H9 (cell line): ENCODE data around the gene TGFBRAP1. TPM values are rescaled to one million over a fixed set of nuclear protein-coding genes. Genes with fewer than 3 reads are reported as not detected.

Experiments
- DNase-seq: peaks from one replicate; pipeline ENCODE4 v3.0.0-alpha.2; 2017
- H2AFZ ChIP-seq: one replicate; pipeline ENCODE4 v1.6.1; 2013; ENCODE audit warnings: mild to moderate bottlenecking, low read length, control low read depth, moderate library complexity
- H2AK5ac ChIP-seq: 2 replicates; pipeline ENCODE4 v1.6.1; 2013; ENCODE audit warnings: low read length, control low read depth, mixed read lengths; ENCODE audit not compliant: insufficient read length
- H2BK120ac ChIP-seq: one replicate; pipeline ENCODE4 v1.6.1; 2013; ENCODE audit warnings: low read depth, mild to moderate bottlenecking, low read length, control low read depth, inconsistent platforms; ENCODE audit not compliant: poor library complexity, severe bottlenecking
- H2BK12ac ChIP-seq: 2 replicates; pipeline ENCODE4 v1.6.1; 2013; ENCODE audit warnings: low read length, control low read depth, mixed read lengths, low read depth; ENCODE audit not compliant: insufficient read length
- H2BK15ac ChIP-seq: 2 replicates; pipeline ENCODE4 v1.6.1; 2013; ENCODE audit warnings: low read depth, low read length, control low read depth
- H2BK20ac ChIP-seq: one replicate; pipeline ENCODE4 v1.6.1; 2013; ENCODE audit warnings: low read depth, mild to moderate bottlenecking, low read length, control low read depth, inconsistent platforms; ENCODE audit not compliant: poor library complexity, severe bottlenecking
- H2BK5ac ChIP-seq: 2 replicates; pipeline ENCODE4 v1.6.1; 2013; ENCODE audit warnings: low read length, control low read depth, mixed read lengths; ENCODE audit not compliant: insufficient read length
- H3K14ac ChIP-seq: 2 replicates; pipeline ENCODE4 v1.6.1; 2013; ENCODE audit warnings: low read length, control low read depth; ENCODE audit not compliant: insufficient read depth
- H3K18ac ChIP-seq: 2 replicates; pipeline ENCODE4 v1.6.1; 2013; ENCODE audit warnings: low read depth, mild to moderate bottlenecking, mixed read lengths, low read length, control low read depth; ENCODE audit not compliant: insufficient read length
- H3K23ac ChIP-seq: 2 replicates; pipeline ENCODE4 v1.6.1; 2013; ENCODE audit warnings: low read length, control low read depth, mixed read lengths, low read depth; ENCODE audit not compliant: insufficient read length
- H3K23me2 ChIP-seq: 2 replicates; pipeline ENCODE4 v1.6.1; 2013; ENCODE audit warnings: low read depth, mild to moderate bottlenecking, mixed read lengths, low read length, control low read depth; ENCODE audit not compliant: insufficient read length, poor library complexity, severe bottlenecking
- H3K27ac ChIP-seq: 2 replicates; pipeline ENCODE4 v1.5.1; 2013; ENCODE audit warnings: low read length, control low read depth, mixed read lengths, low read depth; ENCODE audit not compliant: insufficient read length
- H3K27me3 ChIP-seq: 2 replicates; pipeline ENCODE4 v1.6.1; 2013; ENCODE audit warnings: low read length, control low read depth, inconsistent platforms; ENCODE audit not compliant: insufficient read depth
- H3K4ac ChIP-seq: 2 replicates; pipeline ENCODE4 v1.6.1; 2013; ENCODE audit warnings: low read depth, mild to moderate bottlenecking, control low read depth, inconsistent platforms, low read length, moderate library complexity
- H3K4me1 ChIP-seq: 2 replicates; pipeline ENCODE4 v1.6.1; 2013; ENCODE audit warnings: low read length, control low read depth, inconsistent platforms; ENCODE audit not compliant: insufficient read depth
- H3K4me2 ChIP-seq: 2 replicates; pipeline ENCODE4 v1.6.1; 2013; ENCODE audit warnings: low read length, control low read depth, mixed read lengths; ENCODE audit not compliant: insufficient read length, insufficient read depth
- H3K56ac ChIP-seq: 2 replicates; pipeline ENCODE4 v1.6.1; 2013; ENCODE audit warnings: low read depth, mild to moderate bottlenecking, mixed read lengths, low read length, control low read depth; ENCODE audit not compliant: insufficient read length
- H3K79me1 ChIP-seq: 2 replicates; pipeline ENCODE4 v1.6.1; 2013; ENCODE audit warnings: low read depth, mild to moderate bottlenecking, moderate library complexity, low read length, control low read depth, inconsistent platforms; ENCODE audit not compliant: insufficient read depth, poor library complexity, severe bottlenecking
- H3K79me2 ChIP-seq: 2 replicates; pipeline ENCODE4 v1.6.1; 2013; ENCODE audit warnings: low read length, control low read depth, inconsistent platforms; ENCODE audit not compliant: insufficient read depth
- H3K9ac ChIP-seq: 2 replicates; pipeline ENCODE4 v1.6.1; 2013; ENCODE audit warnings: low read length, control low read depth, mixed read lengths; ENCODE audit not compliant: insufficient read length; ENCODE audit errors: extremely low read depth
- H3K9me3 ChIP-seq: one replicate; pipeline ENCODE4 v1.6.1; 2013; ENCODE audit warnings: low read depth, low read length, inconsistent platforms; ENCODE audit not compliant: control insufficient read depth
- H3T11ph ChIP-seq: one replicate; pipeline ENCODE4 v1.6.1; 2013; ENCODE audit warnings: mild to moderate bottlenecking, low read length, control low read depth, inconsistent platforms
- H4K20me1 ChIP-seq: one replicate; pipeline ENCODE4 v1.6.1; 2013; ENCODE audit not compliant: control insufficient read depth, insufficient read length, insufficient read depth
- H4K5ac ChIP-seq: 2 replicates; pipeline ENCODE4 v1.6.1; 2013; ENCODE audit warnings: low read depth, mild to moderate bottlenecking, mixed read lengths, low read length, control low read depth; ENCODE audit not compliant: insufficient read length
- H4K8ac ChIP-seq: replicated peaks from 2 replicates; pipeline ENCODE4 v1.6.1; 2013; ENCODE audit warnings: low read length, control low read depth, mixed read lengths, low read depth; ENCODE audit not compliant: insufficient read length
- H4K91ac ChIP-seq: 2 replicates; pipeline ENCODE4 v1.6.1; 2013; ENCODE audit warnings: low read depth, mild to moderate bottlenecking, moderate library complexity, mixed read lengths, low read length, control low read depth; ENCODE audit not compliant: insufficient read length
- H3K27ac Mint-ChIP-seq, 3 experiments: 2 replicates in 2 of 3; 3 replicates in 1 of 3; pipeline ENCODE4 v1.8.0; 2020 to 2021; ENCODE audit warnings: mixed read lengths in 3 of 3, mild to moderate bottlenecking in 1 of 3, moderate library complexity in 1 of 3
- H3K27me3 Mint-ChIP-seq: 2 replicates; pipeline ENCODE4 v1.8.0; 2021; ENCODE audit warnings: low read depth, mild to moderate bottlenecking, moderate library complexity, mixed read lengths
- H3K36me3 Mint-ChIP-seq, 3 experiments: 2 replicates in 2 of 3; 3 replicates in 1 of 3; pipeline ENCODE4 v1.8.0; 2020 to 2021; ENCODE audit warnings: low read depth in 3 of 3, mixed read lengths in 3 of 3; ENCODE audit not compliant: insufficient read depth in 1 of 3
- H3K4me1 Mint-ChIP-seq, 2 experiments: 2 replicates each; pipeline ENCODE4 v1.8.0; 2020; ENCODE audit warnings: mixed read lengths in 2 of 2
- H3K4me3 Mint-ChIP-seq, 2 experiments: 2 replicates in 1 of 2; 3 replicates in 1 of 2; pipeline ENCODE4 v1.8.0; 2020 to 2021; ENCODE audit warnings: mild to moderate bottlenecking in 2 of 2, mixed read lengths in 2 of 2, moderate library complexity in 1 of 2
- H3K9me3 Mint-ChIP-seq, 2 experiments: 2 replicates in 1 of 2; 3 replicates in 1 of 2; pipeline ENCODE4 v1.8.0; 2020; ENCODE audit warnings: mild to moderate bottlenecking in 2 of 2, mixed read lengths in 2 of 2, moderate library complexity in 1 of 2
- WGBS: extraction: QIAGEN DNeasy Blood & Tissue Kit; methylation state at CpG from one replicate; pipeline ENCODE4 v1.1.7; 2013; ENCODE audit warnings: missing lambda C conversion rate, low lambda C conversion rate, mixed read lengths; ENCODE audit not compliant: insufficient read length; ENCODE audit errors: extremely low coverage; 5-methylcytosine and 5-hydroxymethylcytosine counted together
- total RNA-seq: library from RNA; stranded (reverse); gene quantifications from 2 replicates; pipeline ENCODE4 v1.2.1, GENCODE V29; 2021
- TF ChIP-seq, protein P1 (sequence below): fragments of 200-600 bp; sonication (generic); conservative IDR thresholded peaks from 3 replicates; pipeline ENCODE4 v1.8.0; 2021; ENCODE audit warnings: antibody characterized with exemption, mild to moderate bottlenecking

The TGFBRAP1 gene
- total RNA-seq, 1 experiment from 2014 or later = 23.6 TPM

DNA sequence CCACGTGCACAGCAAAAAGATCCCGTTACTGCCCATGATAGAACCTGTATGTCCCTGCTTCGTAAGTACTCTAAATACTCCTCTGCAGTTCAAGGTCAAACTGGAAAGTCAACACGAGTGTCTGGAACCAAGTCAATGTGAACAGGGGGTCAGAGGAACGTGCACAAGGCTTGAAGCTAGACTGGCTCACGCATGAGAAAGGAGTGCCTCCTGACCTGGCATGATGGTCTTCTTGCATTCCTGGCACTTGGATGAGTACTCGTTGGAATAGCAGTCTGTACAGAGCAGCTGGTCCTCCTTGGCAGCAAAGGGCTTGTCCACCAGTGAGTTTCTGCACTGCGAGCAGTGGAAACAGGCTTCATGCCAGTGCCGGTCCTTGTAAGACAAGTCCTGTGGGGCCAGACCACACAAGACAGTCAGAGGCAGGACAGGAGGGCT, 43.8 kb upstream of the TGFBRAP1 start:
- H2AK5ac ChIP-seq = no peak overlapping the region
- no peaks in the 10 kb centered on the region for H3K4me1 ChIP-seq
- H2BK120ac ChIP-seq = no peak overlapping the region
- H2BK5ac ChIP-seq = no peak overlapping the region
- H3K23ac ChIP-seq = no peak overlapping the region
- no peak overlapping the region for H4K5ac ChIP-seq
- Mint-ChIP-seq H3K4me1 (peaks cover 2 to 7% of the 10 kb centered on the region in 2 experiments), H3K36me3 (peaks cover 0 to 41% (median 22%) of the 10 kb centered on the region in 3 experiments; a peak in 5 of 7 replicates), H3K27me3 (no peaks in the 10 kb centered on the region), H3K27ac (peak overlapping the region in 1 of 3 experiments; percentile 89; a peak in 1 of 7 replicates), H3K4me3 (no peak overlapping the region), H3K9me3 (no peaks in the 10 kb centered on the region)
- no peaks in the 10 kb centered on the region for H3K23me2 ChIP-seq
- no peak overlapping the region for H2BK20ac ChIP-seq
- TF ChIP-seq, protein P1, sequence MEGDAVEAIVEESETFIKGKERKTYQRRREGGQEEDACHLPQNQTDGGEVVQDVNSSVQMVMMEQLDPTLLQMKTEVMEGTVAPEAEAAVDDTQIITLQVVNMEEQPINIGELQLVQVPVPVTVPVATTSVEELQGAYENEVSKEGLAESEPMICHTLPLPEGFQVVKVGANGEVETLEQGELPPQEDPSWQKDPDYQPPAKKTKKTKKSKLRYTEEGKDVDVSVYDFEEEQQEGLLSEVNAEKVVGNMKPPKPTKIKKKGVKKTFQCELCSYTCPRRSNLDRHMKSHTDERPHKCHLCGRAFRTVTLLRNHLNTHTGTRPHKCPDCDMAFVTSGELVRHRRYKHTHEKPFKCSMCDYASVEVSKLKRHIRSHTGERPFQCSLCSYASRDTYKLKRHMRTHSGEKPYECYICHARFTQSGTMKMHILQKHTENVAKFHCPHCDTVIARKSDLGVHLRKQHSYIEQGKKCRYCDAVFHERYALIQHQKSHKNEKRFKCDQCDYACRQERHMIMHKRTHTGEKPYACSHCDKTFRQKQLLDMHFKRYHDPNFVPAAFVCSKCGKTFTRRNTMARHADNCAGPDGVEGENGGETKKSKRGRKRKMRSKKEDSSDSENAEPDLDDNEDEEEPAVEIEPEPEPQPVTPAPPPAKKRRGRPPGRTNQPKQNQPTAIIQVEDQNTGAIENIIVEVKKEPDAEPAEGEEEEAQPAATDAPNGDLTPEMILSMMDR = no peak
- no peak overlapping the region for H3K56ac ChIP-seq
- DNase-seq = no peak
- H3K9ac ChIP-seq = no peak overlapping the region
- no peaks in the 10 kb centered on the region for H3K9me3 ChIP-seq
- no peak overlapping the region for H2BK12ac ChIP-seq
- no peak overlapping the region for H3K4me2 ChIP-seq
- WGBS = no CpG with 5 or more reads among the region's 9 CpGs
- no peak overlapping the region for H3T11ph ChIP-seq
- H3K79me1 ChIP-seq = no peaks in the 10 kb centered on the region
- no peak overlapping the region for H3K14ac ChIP-seq
- no peak overlapping the region for H3K27ac ChIP-seq
- no peak overlapping the region for H4K8ac ChIP-seq
- no peak overlapping the region for H3K18ac ChIP-seq
- H4K20me1 ChIP-seq = no peaks in the 10 kb centered on the region
- H2AFZ ChIP-seq = no peak overlapping the region
- H2BK15ac ChIP-seq = no peak overlapping the region
- no peaks in the 10 kb centered on the region for H3K79me2 ChIP-seq
- no peaks in the 10 kb centered on the region for H3K27me3 ChIP-seq
- no peak overlapping the region for H4K91ac ChIP-seq
- no peak overlapping the region for H3K4ac ChIP-seq
